Effector CD8-positive, alpha-beta T cell (primary cell): ENCODE measurements around the gene CACNB1.

Experiments used
- DNase-seq: peaks from one replicate; lab custom pipeline; 2025; lab: John Stamatoyannopoulos, UW

The CACNB1 gene

GRCh38 chr17:39200957-39201510, 3.6 kb upstream of the CACNB1 start:
- DNase-seq = no peak

DNA sequence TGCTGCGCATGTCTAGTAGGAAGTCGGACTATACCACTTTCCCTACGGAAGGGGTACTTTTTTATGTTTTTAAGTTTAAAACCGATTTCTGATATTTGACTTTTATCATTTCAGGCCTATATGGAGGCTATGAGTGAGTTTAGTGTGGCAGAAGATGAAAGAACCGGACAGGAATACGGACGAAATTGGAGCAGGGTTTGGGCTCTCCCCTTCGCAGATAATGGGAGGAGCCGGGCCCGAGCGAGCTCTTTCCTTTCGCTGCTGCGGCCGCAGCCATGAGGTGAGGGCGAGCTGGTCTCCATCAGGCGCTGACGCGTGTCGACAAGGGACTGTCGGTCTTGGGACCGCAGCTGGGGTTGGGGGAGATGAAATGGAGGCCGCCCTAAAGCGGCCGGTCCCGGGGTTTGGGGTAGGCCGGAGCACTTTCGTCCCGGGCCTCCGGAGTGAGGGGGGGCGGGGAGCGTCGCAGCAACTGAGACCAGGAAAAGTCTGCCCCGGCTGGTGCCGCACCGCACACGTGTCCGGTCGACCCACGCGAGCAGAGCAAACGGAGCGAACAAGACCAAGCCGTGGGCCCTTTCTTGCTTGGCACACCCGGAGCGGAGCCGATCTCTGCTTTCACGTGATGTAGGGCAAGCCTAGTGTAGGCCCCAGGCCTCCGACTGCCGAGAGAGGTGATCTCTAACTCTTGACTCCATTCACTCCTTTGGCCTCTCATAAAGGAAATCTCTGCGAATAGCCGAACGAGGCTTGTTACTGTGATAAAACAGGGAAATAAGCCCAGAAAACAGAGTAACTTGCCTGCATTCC, 2.8 kb upstream of the CACNB1 start, which contains the start of gene RPL19:
Gene RPL19, plus strand, starts transcription at position 214 of the 810 bp plus-strand sequence. Its CDS starts 62 bp downstream, at position 276.
- DNase-seq = peak; percentile 70

DNA sequence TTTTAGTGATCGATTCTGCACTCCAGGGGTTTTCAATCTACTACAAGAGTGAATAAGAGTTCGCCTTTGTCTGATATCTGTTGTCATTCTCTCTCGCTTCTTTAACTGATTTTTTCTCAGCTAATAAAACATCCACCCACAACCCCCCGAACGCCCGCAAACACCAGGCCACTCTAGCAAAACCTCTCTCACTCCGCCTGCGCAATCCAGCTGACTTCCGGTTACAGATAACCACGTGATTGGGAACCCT, 2.3 kb upstream of the CACNB1 start:
- peak; percentile 79 for DNase-seq

DNA sequence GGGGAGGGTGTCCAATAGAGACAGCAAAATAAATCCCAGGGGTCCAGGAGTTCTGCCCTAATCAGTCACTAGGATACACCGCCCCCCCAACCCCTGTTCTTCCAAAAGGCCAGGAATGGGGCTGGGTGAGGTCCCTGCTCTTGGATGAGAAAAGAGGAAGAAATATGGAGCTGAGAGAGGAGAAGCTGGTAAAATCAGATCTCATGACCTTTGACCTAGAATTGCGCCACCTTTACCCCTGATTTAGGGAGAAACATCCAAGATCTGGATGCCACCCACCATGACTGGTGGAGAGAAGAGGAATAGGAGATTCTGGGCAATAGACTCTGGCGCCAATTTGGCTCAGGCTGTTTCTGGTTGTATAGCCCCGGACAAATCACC, 707 bp upstream of the CACNB1 start:
- DNase-seq = no peak

DNA sequence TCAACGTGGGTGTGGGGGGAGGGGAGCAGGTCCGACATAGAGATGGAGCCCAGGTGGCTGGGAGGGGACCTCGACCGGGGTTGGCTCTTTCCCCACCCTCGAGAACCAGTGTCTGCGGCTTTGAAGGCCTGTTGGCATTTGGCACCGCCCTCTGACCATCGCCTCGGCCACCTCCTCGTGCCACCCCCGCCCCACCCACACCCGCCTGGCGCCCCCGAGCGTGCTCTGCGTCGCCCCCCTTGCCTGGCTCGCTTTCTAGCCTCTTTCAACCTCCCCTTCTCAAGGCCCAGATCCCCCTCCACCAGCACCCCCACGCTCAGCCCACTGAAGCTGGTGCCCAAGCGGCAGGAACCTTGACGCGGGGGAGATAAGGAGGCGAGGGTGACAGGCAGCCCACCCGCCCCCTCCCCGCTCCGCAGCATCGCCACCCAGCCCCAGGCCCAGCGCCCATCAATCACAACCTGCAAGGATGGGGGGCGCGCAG, 619 bp downstream of the CACNB1 start:
- no peak for DNase-seq

GRCh38 chr17:39196241-39196807, 1.1 kb downstream of the CACNB1 start:
- no peak for DNase-seq

- DNase-seq = no peak
Observed at GRCh38 chr17:39195568-39196160, 1.8 kb downstream of the CACNB1 start.

- no peak for DNase-seq
Observed at GRCh38 chr17:39194985-39195524, 2.4 kb downstream of the CACNB1 start.

GRCh38 chr17:39194089-39194984, 3.1 kb downstream of the CACNB1 start:
- no peak for DNase-seq

GRCh38 chr17:39193346-39193745, 4.1 kb downstream of the CACNB1 start:
- no peak for DNase-seq

DNA sequence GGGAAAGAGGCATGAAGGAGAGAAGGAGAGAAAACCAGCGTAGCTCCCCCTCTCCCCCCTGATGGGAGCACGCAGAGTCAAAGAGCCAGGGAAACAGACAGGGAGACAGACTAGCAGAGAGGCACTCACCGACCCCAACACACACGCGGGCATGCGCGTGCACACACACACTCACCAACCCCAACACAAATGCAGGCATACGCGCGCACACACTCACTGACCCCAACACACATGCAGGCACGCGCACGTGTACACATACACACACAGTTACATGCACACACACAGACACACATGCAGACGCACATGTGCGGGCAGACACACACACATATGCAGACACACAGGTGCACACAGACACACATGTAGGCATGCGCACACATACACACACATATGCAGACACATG, 4.6 kb downstream of the CACNB1 start:
- DNase-seq = no peak

DNA sequence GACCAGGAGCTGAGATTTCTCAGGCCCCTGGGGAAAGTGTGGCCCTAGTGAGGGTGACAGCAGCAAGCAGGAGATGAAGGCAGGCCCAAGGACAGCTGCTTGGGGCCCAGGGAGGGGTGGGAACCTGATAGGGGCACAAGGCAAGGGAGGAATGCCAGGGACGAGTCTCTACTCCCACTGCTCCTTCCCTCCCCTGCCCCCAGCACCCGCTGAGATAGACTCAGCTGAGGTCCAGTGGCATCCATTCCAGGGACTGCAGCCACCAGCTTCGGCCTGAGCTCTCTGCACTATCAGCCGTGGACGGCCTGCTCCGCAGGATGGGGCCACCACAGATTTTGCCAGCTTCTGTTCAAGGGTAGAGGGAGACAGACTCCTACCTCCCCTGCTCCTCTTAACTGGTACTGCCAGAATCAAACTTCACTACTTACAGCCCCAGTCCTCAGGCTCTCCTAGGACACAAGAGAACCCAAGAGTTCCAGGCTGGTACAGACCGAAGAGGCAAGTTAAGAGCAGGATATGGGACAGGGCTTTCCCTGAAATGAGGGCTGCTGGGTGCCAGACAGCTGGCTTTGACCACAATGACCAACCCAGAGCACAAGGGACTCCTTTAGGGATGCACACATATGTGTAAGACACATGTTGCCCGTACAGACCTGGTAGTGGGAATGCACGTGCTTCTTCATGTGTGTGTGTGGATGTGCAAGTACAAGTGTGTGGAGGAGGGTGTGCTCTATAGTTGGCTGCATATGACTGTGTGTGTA, 5.5 kb downstream of the CACNB1 start:
- no peak for DNase-seq

GRCh38 chr17:39187152-39187830, 10.2 kb downstream of the CACNB1 start:
- no peak for DNase-seq

DNA sequence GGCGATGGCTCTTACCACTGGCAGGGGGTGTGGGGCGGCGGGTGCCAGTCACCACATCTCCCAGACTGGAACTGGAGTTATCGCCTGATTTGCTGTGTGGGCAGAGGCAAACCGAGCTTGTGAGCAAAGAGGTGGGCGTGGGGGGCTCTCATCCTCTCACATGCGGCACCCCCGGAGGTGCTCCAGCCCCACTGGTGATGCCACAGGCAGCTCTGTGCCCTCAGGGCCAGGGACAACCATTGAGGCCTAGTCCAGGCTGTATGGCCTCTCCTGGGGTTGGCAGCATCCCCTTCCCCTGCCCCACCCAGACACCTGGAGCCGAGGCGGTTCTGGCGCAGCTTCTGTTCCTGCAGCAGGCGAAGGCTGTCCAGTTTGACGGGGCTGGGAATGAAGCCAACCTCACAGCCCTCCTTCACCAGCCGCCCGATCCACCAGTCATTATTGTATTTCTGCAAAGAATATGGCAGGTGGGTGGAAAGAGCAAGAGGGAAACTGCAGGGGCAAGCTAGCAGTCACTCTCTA, 10.9 kb downstream of the CACNB1 start:
- no peak for DNase-seq

GRCh38 chr17:39183720-39184119, 13.7 kb downstream of the CACNB1 start:
- DNase-seq = no peak

GRCh38 chr17:39183045-39183444, 14.4 kb downstream of the CACNB1 start:
- DNase-seq = no peak

DNA sequence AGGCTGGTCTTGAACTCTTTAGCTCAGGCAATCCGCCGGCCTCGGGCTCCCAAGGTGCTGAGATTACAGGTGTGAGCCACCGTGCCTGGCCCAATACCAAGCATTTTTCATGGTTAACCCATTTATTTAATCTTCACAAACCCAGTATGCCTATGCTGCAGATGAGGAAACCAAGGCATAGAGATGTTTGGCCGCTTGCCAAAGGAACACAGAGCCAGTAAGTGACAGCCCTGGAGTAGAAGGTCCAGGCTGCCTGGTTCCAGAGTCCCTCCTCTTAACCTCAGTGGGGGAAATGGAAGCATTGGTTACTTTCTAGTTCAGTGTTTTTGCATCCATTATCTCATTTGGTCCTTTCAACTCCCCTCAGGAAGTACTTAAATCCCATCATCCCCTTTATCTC, 16.2 kb downstream of the CACNB1 start:
- DNase-seq = no peak

GRCh38 chr17:39178536-39178935, 18.9 kb downstream of the CACNB1 start:
- DNase-seq = no peak

GRCh38 chr17:39177256-39177655, 20.2 kb downstream of the CACNB1 start:
- no peak for DNase-seq

GRCh38 chr17:39175695-39176093, 21.8 kb downstream of the CACNB1 start:
- no peak for DNase-seq
